ENCODE measurements around the gene MESD.

GRCh38 chr15:80915472-80915871 lies 74.1 kb downstream of the MESD start:
- TF ChIP-seq, protein P1, sequence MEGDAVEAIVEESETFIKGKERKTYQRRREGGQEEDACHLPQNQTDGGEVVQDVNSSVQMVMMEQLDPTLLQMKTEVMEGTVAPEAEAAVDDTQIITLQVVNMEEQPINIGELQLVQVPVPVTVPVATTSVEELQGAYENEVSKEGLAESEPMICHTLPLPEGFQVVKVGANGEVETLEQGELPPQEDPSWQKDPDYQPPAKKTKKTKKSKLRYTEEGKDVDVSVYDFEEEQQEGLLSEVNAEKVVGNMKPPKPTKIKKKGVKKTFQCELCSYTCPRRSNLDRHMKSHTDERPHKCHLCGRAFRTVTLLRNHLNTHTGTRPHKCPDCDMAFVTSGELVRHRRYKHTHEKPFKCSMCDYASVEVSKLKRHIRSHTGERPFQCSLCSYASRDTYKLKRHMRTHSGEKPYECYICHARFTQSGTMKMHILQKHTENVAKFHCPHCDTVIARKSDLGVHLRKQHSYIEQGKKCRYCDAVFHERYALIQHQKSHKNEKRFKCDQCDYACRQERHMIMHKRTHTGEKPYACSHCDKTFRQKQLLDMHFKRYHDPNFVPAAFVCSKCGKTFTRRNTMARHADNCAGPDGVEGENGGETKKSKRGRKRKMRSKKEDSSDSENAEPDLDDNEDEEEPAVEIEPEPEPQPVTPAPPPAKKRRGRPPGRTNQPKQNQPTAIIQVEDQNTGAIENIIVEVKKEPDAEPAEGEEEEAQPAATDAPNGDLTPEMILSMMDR (IDR thresholded peaks at IDR 0.05), result no peak
- TF ChIP-seq POLR2A (IDR thresholded peaks at IDR 0.05), result no peak
